GM19468 (cell line): ENCODE measurements around the gene MIF4GD.
A peak's percentile ranks its signal among the peaks of the same experiment; 100 is the strongest.
"Not testable (repeated sequence)": the region's sequence is repeated elsewhere in the genome, so short reads cannot be mapped to it uniquely, and the experiment has no call there.

ENCODE experiments used
- ATAC-seq: cut with Tn5 transposase; IDR thresholded peaks from one replicate; pipeline ENCODE4 v1.9.1; 2021; ENCODE audit warnings: mild to moderate bottlenecking, moderate library complexity, moderate number of reproducible peaks; ENCODE audit not compliant: unreplicated experiment; ENCODE audit errors: extremely low read depth

Gene MIF4GD

DNA sequence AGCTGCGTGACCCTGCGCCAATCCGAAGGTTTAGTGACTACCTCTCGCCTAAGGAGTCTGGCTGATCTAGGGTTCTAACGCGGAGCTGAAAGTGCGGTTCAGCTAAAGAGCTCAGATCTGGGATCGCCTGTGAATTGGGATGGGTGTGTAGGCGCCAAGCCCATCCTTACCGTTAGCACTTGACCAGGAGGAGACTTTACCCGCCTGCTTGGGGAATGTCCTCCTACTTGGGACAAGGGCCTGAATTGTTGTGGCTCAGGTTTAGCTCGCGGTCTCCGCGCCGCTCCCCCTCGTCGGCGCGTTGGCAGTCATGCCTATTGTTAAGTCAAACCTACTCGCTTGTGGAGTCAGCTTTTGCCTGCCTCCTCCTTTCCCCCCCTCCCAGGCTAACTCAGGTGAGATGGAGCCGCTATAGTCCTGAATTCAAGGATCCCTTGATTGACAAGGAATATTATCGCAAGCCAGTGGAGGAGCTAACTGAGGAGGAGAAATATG is 8.9 kb downstream of the MIF4GD start:
- ATAC-seq: no peak

DNA sequence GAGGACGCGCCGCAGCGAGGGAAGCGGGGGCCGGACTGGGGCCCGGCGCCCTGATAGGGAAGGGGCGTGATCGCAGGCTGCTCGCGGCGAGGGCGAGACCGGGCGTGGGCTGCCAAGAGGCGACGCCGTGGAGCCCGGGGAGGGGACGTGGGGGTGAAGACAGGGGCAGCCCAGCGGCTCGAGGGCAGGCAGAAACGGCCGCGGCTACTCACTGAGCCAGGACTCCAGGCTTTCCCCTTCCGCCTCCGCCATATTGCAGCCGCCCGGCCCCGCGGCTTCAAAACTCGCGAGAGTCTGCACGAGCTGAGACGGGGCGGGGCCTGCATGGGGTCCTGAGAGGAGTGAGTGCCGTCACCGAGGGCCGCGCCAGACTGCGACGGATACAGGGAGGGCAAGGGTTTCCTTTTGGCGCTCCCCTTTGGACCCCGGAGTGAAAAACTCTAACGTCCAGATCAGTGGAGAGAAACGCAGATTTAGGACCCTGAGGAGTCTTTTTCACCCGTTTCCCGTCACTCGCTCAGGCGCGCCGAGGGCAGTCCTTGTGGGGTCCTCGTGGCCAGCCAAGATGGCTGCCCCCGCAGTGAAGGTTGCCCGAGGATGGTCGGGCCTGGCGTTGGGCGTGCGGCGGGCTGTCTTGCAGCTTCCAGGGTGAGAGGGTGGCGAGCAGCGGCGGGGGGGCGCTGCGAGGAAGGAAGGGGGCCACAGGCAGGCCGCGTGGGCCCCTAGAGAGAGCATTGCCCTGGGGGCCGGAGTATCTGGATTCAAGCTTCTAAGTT is 9.5 kb downstream of the MIF4GD start, which contains the start of the genes GGA3 and MRPS7:
GGA3 (minus strand) TSS at position 271 of the 776 bp plus-strand sequence; CDS start at position 252, 19 bp downstream.
MRPS7 (plus strand) TSS at position 544 of the 776 bp plus-strand sequence; CDS start at position 566, 22 bp downstream.
- peak; percentile 41 for ATAC-seq

DNA sequence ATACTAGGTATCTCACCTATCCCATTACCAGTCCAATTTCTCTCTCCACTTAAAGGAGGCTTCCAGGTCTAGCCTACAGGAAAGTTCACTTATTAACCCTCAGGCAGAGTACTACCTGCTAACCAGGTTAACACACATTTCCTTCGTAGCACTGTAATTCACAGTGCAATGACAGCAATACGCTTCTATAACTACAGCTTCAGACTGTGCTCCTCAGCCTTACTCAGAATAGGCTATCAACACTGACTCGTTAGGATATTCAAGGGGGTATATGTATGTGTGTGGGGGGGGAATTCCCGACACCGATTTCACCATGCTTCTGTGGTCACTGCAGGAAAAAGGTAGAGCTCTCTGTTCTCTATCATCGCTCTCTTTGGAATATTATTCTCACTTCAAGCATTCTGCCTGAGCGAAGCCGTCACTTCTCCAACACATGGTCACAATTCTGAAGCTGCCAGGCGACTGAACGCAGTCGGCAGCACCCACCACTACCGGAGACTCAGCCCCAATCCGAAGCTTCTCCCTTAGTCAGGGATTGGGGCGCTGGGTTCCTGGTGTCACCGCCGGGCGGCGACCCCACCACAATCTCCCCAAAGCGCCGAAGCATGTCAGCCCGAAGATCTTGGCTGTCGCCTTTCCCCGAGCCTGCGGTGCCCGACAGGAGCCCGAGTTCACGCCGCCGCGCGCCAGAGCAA is 10.2 kb downstream of the MIF4GD start:
- ATAC-seq: no peak

DNA sequence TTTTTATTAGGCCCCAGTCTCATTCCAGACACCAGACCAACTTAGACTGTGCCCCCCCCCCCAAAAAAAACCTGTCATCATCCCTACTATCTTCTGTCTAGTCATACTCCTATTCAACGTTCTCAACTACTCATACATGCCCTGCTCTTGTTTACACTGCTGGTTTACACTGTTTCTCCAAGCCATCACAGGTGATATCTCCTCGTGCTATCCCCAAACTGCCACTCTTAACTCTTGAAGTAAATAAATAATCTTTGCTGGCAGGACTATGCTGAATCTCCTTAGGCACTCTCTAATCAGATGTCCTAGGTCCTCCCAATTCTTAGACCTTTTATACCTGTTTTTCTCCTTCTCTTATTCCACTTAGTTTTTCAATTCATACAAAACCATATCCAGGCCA is 13.8 kb downstream of the MIF4GD start:
- ATAC-seq: not testable (repeated sequence)

DNA sequence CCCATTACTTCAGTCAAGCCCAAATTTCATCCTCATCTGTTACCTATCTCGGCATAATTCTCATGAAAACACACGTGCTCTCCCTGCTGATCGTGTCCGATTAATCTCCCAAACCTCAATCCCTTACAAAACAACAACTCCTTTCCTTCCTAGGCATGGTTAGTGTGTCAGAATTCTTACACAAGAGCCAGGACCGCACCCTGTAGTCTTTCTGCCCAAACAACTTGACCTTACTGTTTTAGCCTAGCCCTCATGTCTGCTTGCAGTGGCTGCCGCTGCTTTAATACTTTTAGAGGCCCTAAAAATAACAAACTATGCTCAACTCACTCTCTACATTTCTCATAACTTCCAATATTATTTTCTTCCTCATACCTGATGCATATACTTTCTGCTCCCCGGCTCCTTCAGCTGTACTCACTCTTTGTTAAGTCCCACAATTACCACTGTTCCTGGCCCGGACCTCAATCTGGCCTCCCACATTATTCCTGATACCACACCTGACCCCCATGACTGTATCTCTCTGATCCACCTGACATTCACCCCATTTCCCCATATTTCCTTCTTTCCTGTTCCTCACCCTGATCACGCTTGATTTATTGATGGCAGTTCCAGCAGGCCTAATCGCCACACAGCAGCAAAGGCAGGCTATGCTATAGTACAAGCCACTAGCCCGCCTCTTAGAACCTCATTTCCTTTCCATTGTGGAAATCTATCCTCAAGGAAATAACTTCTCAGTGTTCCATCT is 14.9 kb downstream of the MIF4GD start:
- ATAC-seq: not testable (repeated sequence)

DNA sequence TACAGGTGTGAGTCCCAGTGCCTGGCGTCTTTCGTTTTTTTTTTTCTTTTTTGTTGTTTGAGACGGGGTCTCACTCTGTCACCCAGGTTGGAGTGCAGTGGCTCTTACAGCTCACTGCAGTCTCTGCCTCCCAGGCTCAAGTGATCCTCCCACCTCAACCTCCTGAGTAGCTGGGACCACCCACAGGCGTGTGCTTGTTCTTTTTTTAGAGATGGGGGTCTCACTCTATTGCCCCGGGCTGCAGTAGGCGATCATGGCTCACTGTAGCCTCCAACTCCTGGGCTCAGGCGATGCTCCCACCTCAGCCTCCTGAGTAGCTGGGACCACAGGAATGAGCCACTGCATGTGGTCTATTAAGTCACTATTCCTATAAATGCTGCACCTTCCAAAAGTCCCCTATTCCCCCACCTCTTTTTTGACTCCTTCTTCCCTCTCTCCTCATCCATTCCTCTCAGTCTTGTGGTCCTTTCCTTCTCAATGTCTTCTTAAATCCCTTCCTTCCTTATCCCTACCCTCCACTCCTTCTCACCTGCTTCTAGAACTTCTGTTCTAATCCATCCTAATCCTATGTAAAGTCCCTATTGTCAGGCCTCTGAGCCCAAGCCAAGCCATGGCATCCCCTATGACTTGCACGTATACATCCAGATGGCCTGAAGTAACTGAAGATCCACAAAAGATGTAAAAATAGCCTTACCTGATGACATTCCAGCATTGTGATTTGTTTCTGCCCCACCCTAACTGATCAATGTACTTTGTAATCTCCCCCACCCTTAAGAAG is 18.8 kb downstream of the MIF4GD start:
- no peak for ATAC-seq

DNA sequence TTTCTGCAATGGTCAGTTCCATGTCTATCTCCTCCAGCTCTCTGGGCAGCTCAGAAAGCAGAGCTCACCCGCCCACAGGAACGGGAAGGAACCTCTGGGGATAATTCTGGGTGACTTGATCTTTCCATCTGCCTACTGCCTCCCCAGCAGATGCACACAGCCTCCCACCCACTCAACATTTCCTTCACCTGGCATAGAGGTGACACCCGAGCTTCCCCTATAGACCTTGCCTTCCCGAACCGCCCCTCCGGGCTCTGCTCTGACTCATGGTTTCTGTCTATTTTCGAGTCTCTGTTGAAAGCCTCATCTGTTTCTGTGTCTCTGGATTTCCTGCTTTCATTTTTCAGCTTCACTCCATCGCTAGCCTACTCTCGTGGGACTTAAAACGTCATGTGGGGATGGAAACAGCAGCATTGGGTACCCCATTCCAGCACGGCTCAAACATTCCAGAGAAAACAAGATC is 21.0 kb downstream of the MIF4GD start:
- ATAC-seq: peak; percentile 68

DNA sequence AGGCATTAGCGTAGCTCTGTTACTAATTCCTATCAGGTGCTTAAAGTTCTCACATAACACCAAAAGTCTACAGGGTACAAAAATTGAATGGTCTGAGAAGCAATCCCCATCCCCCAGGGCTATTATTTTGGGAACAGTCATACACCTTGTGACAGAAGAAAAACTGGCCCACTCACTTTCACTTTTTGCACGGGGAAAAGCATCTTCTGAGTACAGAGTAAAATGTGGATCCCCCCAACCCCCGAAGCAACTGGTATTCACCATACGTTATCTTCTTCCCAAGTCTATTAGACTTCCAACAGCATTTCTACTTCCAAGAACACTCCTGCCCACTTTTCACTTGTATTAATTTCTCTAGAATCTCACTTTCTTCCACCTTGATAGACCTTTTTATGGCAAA is 21.5 kb downstream of the MIF4GD start:
- ATAC-seq: no peak

DNA sequence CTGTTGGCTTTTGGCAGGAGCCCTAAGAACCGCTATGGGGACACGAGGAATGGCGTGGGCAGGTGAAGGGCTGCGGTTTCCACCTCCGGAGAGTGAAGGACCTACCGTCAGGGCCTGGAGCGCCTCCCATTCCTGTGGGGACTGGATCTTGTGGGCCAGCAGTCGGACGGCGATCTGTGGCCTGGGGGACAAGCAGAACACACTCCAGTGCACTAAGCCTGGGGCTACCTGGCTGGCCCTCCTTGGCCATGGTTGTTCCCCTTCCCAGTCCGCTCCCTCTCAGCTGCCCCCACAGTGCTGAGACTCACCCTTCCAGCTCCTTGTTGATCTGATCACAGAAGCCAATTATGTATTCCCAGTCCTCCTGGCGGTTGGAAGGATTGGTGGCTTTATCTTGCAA is 24.6 kb downstream of the MIF4GD start:
- no peak for ATAC-seq

DNA sequence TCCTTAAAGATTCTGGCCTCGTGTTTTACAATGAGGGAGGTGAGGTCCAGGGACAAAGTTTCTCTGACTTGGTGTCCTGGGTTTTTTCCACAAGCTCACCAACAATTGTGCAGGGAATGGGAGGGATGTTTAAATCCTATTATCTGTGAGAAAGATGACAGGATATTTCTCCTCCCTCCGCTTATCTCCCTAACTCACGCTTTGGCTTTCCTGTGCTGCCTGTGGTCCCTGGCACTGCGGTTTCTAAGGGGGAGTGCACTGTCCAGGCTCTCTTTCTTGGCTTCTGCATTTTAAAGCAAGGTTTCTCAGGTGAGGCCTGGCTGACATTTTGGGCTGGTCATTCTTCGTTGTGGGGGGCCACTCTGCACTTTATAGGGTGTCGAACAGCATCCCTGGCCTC is 26.0 kb downstream of the MIF4GD start:
- ATAC-seq: no peak

DNA sequence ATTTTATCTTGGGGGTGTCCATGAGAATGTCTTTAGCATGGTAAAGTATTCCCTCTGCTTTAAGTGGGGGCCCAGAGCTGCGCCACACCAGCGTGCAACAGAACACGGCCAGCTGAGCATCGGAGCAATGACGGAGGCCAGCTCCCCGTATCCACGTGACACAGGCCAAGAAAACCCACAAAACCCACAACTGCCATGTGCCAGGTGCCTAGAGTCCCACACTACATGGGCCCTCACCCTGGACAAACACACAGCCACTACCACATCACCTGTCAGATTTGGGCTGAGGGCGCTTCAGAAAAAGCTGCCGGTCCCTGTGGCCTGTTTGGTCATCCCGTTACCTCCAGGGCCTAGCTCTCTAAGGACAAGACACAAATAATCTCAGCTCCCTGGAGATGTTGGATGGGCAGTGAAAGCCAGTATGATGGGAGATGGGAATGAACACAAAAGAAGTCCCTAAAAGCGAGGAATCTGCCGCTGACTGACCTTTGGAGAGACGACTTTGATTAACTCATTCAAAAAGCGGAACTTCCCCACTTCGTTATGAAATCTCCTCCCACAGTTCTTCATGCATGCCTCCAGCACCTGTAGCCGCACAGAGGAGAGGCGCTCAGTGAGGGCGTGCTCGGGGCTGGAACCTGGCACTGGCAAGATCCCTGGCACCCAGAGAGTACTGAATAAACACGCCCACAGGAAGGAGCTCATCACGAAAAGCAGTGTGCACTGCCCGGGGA is 26.7 kb downstream of the MIF4GD start:
- no peak for ATAC-seq

DNA sequence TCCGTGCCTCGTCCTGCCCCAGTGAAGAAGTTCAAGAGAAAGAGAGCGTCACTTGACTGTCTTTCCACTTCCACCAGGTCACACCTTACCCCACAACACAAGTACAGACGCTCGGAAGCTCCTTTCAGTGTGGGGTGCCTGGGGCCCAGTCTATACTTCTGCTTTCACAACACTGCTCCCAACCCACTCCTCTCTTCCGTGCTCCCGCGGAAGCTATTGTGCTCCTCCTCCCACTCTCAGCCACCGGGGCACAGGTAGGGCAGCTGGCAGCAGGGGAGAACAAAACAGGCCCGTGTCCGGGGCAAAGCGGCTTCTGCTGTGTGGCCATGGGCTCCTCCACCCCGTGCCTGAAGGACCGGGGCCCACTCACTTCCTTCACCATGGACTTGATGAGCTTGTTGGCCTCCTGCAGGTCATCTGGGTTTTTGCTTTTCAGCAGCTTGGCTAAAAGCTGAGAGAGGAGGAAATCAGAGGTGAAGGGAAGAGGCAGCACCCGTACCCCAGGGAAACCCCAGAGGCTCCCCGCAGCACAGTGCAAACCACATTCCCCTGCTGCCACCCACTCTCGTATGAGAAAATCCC is 28.5 kb downstream of the MIF4GD start:
- no peak for ATAC-seq

DNA sequence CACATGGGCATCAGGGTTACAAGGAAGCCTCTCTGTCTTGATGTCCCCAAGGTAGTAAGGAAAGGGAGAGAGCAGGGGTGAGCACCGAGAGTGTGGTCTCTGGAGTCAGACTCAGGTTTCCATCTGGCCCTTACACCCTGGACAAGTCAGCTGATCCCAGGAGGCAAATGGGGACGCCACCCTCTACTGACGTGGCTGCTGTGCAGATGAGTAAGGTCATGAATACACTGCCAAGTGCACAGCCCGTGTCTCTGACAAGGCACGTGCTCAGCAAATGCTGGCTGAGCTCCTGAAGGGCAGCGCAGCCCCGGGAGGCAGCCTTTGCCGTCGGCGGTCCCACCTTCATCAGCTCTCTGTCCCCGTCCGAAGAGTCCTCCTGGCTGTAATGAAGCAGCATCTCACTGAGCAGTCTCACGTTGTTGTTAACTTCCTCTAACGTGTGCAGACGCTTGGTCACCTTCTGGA is 29.0 kb downstream of the MIF4GD start:
- ATAC-seq: no peak

DNA sequence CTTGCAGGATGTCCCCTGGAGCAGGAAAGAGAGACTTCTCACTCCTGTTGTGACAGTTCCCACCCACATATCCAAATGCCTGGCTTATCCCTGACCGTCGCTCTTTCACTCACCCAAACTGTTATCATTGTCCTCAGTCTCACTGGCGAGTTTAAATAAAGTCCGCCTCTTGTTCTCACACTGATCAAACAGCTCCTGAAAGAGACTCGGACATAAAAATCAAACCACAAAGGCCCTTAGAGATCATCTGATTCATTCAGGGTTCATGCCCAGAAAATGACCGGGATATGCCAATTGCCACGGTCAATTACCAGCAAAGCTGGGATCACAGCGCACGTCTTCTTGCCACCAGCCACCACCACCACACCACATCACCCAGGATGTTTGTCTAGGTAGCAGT is 29.5 kb downstream of the MIF4GD start:
- ATAC-seq: no peak

DNA sequence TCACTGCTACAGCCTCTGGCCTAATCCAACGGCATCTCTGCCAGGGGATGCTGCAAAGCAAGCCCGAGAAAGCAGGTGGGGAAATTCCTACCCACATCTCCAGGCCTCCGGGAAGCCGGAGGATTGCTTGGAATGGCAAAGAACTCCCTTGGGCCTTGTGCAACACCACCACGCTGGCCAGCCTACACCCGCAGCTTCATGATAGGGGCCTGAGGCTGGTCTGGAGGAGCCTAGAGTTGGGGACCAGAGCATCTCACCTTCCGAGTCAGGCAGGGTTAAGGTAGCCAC is 29.9 kb downstream of the MIF4GD start:
- ATAC-seq: no peak

DNA sequence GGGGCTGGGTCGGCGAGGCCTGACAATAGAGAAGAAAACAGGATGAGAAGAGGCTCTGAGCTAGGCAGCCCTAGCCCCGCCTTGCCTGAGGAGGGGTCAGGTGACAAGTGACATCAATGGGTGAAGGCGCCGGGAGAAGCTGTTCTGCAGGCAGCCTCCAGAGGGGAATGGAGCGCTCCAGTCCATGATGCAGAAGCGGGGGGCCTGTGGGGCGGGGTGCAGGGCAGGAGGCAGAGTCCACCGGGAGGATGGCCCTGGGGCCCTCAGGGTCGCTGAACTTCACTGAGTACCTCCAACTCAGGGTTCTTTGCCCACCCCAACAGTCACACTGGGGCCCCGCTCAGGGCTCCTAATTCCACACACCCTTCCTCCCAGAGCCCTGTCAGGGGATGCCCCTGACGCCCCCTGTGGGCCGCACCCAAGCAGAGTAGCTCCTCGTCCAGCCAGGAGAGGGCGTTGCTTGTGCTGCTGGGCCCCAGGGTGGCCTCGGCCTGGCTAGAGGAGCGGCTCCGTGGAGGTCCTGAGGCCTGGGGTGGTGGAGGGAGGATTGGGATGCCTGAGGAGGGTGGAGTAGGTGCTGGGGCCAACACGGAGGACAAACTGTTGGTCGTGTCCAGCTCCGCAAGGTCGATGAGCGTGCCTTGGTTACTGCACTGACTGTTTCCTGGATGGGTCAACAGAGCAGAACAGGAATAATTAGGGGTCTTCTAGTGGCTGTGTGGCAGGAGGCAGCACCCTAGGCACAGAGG is 30.5 kb downstream of the MIF4GD start:
- ATAC-seq: no peak

DNA sequence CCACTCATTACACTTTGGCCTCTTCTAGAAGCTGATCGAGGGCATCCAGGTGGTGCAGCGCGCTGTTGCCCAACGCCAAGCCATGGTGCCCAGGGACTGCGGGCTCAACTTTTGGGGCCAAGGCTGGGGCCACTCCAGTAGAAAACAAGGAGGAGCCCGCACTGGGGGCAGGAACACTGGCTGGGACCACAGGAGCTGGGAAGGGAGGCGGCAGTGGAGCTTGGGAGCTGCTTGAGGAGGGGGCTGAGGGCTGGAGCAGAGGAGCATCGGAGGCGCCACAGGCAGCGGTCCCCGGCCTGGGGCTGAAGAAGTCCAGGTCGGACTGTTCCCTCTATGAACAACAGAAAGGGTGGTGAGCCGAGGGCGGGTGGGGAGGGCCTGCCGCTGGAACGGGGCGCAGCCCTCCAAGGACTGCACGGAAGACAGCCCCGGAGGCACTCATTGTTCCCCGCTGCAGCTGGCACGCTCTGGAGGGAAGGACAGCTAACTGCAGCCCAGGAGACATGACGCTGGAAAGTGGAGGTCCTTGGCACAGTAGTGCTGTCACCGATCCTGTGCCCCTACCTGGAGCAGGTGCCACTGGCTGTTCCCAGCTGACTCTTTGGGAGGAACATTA is 31.1 kb downstream of the MIF4GD start:
- no peak for ATAC-seq

DNA sequence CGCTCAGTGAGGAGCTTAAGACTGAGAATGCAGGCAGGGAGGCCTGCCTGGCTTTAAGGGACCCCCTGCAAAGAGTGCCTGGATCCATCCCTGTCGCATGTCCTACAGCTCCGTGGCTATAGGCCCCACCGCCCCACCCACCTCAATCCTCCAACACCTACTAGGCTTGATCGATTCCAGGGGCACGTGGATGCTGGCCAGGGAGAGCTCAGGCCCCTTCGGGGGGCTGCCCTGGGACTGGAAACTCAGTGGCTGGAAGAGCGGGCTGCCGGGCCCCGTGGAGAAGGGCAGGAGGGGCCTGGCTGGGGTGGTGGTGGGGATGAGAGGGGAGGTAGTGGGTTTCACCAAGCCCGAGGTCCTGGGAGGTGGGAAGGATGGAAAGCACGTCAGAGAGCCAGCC is 31.8 kb downstream of the MIF4GD start:
- ATAC-seq: no peak
